HG03378 (cell line): ENCODE measurements around the gene LMX1B.

ENCODE experiments used
- ATAC-seq: cut with Tn5 transposase; IDR thresholded peaks from one replicate; pipeline ENCODE4 v1.9.1; 2021; ENCODE audit warnings: mild to moderate bottlenecking, moderate library complexity; ENCODE audit not compliant: unreplicated experiment

The LMX1B gene

GRCh38 chr9:126617003-126617822 lies 3.5 kb downstream of the LMX1B start:
- no peak for ATAC-seq

- no peak for ATAC-seq
These were observed 4.1 kb downstream of the LMX1B start for GRCh38 chr9:126617823-126618165.

GRCh38 chr9:126618190-126618584 lies 4.5 kb downstream of the LMX1B start:
- no peak for ATAC-seq

GRCh38 chr9:126618585-126619360 lies 5.0 kb downstream of the LMX1B start:
- ATAC-seq = no peak

- no peak for ATAC-seq
These were observed 5.8 kb downstream of the LMX1B start for GRCh38 chr9:126619361-126620135.

GRCh38 chr9:126620478-126620877 lies 6.8 kb downstream of the LMX1B start:
- ATAC-seq = no peak

- ATAC-seq = no peak
These were observed 7.6 kb downstream of the LMX1B start for GRCh38 chr9:126621061-126621918.

- ATAC-seq = no peak
These were observed 8.4 kb downstream of the LMX1B start for GRCh38 chr9:126621919-126622735.

- no peak for ATAC-seq
These were observed 9.6 kb downstream of the LMX1B start for GRCh38 chr9:126623314-126623666.

GRCh38 chr9:126623667-126624478 lies 10.1 kb downstream of the LMX1B start:
- no peak for ATAC-seq

GRCh38 chr9:126624479-126624826 lies 10.7 kb downstream of the LMX1B start:
- ATAC-seq = no peak

- no peak for ATAC-seq
These were observed 11.2 kb downstream of the LMX1B start for GRCh38 chr9:126624912-126625311.

- no peak for ATAC-seq
These were observed 11.8 kb downstream of the LMX1B start for GRCh38 chr9:126625329-126626126.

GRCh38 chr9:126626127-126626925 lies 12.6 kb downstream of the LMX1B start:
- ATAC-seq = no peak

GRCh38 chr9:126626926-126627233 lies 13.2 kb downstream of the LMX1B start:
- no peak for ATAC-seq

GRCh38 chr9:126628146-126628545 lies 14.4 kb downstream of the LMX1B start:
- ATAC-seq = no peak

GRCh38 chr9:126628969-126629674 lies 15.4 kb downstream of the LMX1B start:
- no peak for ATAC-seq
